B cell (primary cell): ENCODE measurements around the gene SLC9C1.

Experiments
- CTCF ChIP-seq: fragments of 200-600 bp; IDR thresholded peaks from one replicate; pipeline ENCODE4 v1.8.0; 2022; ENCODE audit warnings: antibody characterized with exemption, mild to moderate bottlenecking
- EZH2 ChIP-seq: IDR thresholded peaks from 2 replicates; pipeline ENCODE4 v1.6.1; 2012; ENCODE audit warnings: borderline replicate concordance, low read depth, mild to moderate bottlenecking, moderate library complexity, low read length; ENCODE audit not compliant: insufficient read depth, poor library complexity, severe bottlenecking

DNA sequence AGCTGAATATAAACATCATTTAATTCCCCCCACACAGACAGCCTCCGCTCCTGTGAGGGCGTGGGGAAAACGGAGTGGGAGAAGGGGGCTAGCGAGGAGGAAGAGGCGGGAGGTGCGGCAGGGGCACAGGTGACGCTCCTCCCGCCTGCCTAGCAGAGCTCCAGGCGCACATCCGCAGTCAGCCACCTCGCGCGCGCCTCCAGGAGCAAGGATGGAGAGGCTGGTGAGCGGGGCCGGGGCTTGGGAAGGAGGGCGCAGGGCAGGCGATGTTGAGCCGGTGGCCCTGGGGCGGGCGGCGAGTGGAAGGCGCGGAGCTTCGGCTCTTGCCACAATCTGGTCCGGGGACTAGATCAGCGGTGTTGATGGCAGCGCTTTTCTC is 39.0 kb upstream of the SLC9C1 start, which contains the start of gene CD200:
- no peak for TF ChIP-seq CTCF
- TF ChIP-seq EZH2: no peak
